GM21381 (cell line): ENCODE measurements around the gene GPR107.

Experiments
- ATAC-seq: cut with Tn5 transposase; IDR thresholded peaks from one replicate; pipeline ENCODE4 v1.9.1; 2021; ENCODE audit warnings: mild to moderate bottlenecking, moderate library complexity; ENCODE audit not compliant: unreplicated experiment

The GPR107 gene

DNA sequence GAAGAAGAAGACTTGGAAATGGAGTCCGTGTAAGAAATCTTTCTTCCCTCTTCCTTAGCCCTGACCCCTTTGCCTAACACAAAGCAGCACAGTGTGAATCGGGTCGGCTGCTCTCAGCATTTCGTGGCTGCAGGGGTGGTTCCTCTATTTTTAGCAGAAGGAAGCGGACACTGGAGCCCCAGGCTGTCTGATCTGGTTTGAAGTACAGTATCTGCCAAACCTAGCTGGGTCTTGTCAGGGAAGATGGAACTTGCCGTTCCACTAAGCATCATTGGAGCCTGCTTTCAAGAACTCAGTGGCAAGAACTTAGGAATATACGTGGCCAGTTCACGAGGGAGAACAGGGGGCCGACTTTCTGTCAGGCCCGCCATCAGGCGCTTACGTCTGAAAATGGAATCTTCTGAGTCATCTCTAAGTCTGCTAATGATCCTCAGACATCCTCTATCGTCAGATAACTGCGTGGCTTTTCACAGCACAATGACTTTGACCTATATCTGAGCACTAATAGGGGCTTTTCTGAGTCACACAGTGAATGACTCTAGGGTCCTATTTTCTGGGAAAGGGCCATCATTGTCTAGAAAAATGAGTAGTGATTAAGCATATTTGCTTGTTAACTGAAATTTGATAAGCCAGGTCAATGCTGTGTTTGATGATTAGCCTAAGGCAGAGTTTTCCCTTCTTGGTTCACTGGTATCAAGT, 75.2 kb downstream of the GPR107 start:
- ATAC-seq: peak; percentile 63

DNA sequence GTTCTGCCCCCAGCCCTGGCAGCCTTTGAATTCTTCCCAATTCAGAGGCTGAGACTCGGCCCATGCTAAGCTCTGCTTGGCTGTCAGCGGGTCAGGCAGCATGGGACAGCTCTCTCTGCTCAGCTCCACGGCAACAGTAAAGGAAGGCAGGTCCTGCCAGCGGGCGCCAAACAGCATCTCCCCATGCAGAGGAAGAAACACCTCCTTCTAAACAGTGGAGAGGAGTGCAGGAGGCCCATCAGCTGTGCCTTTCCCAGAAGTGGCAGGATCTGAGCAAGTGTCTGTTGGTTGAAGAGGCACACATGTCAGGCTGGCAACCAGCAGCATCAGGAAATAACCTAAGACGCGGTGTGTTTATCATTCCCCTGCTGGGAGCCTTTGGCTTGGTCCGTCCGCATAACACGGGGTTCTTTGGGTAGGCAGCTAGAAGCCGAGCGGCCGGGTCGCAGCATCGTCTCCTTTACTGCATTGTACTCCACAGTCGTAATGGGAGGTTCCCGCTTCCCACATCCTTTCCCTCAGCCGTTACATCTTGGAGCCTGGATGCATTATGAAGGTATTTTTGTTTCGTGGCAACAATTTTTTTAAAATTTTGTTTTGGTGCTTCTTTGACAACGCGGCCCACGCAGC, 75.8 kb downstream of the GPR107 start:
- ATAC-seq: no peak

DNA sequence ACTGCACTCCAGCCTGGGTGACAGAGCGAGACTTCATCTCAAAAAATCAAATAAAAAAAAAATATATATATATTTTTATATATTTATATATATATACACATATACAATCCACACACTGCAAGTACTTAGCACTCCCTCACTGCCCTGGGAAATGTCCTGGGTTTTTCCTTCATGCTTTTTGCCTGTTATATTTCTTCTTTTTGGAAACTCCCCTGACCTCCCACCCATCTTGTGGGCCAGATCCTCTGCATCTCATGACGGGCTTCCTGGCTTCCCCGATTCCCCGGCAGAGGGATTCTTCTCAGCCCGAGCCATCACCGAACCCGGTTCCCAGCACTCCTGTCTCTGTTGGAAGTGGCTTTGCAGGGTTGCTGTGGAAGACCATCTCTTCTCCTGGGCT, 79.0 kb downstream of the GPR107 start:
- no peak for ATAC-seq

DNA sequence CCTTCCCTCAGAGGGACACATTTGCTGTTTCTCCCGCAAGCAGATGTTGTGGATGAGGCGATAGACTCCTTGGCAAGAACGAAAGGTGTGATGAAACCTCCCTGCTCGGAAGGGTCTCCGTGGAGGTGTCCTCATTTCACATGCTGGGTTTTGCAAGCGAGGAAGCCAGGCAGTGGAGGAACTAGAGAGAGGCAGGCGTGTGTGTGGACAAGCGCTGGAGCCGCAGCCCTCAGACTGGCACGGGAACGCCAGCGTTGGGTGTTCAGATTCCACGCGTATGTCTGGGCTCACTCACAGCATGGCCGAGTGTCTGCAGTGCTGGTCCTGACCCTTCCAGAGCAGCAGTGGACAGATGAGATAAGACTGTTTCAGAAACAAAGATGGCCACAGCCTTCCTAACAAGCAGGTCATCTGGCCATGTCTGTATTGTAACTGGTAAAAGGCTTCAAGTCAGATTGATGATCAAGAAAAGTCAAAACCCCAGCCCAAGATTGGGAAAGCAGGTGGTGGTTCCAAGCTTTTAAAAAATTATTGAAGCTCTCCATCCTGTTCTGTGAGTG, 83.5 kb downstream of the GPR107 start:
- no peak for ATAC-seq

DNA sequence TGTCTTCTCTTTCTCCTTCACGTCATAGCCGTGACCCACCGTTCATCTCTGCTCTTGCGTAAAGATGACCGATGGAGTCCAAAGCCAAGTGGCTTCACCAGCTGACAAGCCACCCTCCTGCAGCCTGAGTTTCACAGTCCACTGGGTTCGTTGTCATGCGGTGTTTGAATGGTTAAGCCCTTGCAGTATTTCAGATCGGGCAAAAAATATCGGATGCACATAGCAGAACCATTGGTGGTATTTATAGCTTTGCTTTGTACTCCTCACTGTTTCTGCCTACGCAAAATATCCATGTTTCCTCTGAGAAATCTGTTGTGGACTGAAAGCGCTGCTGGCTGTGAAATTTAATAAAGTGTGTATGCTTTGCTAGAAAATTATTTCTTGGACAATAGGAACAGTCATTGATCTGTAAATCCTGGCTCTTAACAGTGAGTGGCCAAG, 84.0 kb downstream of the GPR107 start:
- no peak for ATAC-seq

DNA sequence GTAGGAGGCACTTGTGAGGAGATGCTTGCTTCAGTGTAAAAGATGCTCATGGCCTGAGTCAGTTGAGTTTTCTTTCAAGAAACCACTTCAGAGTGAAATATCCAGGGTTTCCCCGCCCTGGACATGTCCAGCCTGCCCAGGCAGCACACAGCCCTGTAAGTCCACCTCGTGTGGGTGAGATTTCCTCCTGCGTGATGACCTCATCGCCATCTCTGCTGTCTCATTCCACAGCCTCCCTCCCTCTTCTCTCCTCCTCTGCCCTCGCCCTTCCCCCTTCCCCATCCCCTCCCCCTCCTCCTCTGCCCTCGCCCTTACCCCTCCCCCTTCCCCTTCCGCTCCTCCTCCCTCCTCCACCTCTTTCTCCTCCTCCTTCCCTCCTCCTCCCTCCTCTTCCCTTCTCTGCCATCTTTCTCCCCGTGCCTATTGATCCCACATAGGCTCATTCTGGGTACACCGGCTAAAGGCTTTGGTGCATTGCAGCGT, 84.5 kb downstream of the GPR107 start:
- ATAC-seq: no peak

DNA sequence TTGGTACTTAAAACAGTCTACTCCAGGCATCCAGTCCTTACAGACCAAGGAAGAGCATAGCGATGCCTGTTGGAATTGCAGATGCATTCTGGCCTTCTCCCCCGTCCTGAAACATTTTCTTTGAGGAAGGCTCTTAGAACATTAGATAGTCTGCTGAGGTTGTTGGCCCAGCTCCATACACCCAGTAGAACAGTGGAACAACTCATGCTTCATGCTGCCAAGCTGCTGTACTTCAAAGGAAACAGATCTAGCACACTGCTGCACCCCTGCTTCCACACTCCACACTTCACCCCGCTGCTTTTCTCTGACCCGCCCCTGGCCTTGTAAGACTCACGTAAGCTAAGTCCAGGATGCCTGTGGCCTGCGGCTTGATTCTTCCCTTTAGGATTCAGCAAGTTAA, 85.1 kb downstream of the GPR107 start:
- ATAC-seq: no peak

DNA sequence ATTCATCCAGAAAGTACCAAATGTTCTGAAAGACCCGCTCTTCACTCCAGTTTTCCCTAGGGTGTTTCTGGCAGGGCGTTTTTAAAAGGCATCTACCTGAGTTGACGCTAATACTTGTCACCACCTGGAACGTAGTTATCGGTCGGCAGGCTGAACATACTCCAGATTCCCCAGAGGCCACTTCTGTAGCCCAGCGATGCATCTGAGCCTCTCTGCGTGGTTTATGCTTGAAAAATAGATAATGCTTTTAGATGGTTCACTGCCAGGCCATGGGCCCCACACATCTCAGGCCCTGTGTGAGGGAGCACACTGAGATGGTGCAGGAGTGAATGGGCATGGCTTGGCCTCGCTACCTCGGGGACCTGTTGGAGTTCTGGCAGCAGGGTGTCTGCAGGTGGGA, 85.5 kb downstream of the GPR107 start:
- no peak for ATAC-seq

DNA sequence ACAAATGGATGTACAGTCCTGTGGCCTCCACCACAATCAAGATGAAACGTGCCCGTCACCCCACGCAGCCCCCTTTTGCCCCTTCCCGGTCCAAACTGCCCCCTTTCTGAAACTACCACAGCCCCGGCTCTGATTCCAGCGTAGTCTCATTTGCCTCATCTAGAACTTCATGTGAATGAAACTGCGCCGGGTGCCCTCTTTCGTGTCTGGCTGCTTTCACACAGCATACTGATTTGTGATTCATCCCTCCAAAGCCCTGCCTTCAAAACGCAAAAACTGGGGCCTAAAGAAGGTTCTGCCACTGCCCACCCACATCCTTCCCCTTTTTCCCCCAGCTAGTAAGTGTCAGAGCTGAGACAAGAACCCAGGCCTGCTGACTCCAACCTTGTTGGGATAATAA, 87.0 kb downstream of the GPR107 start:
- no peak for ATAC-seq

DNA sequence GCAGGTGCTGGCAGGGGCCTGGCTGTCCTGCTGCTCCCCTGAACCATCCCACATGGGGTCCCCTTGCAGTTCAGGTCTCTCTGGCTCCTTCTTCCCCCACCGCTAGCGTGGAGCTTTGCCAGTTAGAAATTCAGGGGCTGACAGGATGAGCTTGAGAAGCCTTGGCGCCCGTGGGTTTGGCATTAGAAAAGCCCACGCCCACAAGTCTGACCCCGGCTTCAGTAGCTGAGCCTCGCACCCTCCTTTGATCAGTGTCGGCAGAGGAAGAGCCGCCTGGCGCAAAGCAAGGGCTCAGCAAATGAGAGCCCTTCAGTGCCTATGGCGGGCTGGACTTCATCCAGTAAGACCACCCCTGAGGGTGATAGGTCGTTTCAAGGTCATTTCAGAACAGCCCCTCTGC, 88.3 kb downstream of the GPR107 start:
- ATAC-seq: no peak

DNA sequence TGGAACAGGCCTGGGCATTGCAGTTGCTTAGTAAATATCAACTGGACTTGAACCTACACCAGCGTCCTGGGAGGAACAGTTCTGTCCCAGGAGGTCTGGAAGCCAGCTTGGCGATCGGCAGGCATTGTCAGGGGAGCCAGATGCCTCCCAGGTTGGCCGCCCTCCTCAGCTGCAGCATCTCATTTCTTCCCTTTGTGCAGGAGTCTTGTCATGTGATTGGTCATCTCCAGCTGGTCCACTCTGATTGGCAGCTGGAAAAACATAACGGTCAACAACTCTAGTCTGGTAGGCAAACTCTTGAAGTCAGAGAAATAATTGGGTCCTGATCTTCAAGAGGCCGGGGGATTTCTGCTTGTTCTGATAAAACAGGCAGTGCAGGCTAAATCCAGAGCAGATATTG, 88.9 kb downstream of the GPR107 start:
- ATAC-seq: no peak

DNA sequence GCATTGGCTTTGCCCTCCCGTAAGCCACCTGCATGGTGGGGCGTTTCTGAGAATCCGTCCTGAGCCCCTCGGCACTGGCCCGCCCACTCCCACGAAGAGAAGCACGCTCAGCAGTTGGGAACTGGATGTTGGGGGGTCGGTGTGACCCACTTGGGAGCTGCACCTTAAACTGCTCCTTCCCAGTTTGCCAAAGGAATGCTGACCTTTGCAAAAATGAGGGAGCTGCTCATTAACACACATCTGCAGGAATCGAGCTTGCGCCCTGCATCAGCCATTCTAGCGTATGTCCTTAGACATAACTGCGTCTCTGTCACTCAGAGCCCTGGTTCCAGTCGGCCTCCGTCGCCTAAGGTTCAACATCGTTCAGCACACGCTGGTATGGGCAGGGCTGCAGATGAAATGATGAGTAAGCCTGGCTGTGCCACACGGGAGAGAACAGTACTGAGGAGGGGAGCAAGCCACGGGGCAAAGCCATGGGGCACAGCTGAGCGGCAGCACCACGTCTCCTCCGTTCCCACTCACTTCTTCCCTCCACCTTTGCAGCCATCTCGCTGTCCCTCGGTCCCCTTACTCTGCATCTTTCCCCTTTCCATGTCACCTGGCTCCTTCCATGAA, 89.7 kb downstream of the GPR107 start:
- ATAC-seq: no peak

DNA sequence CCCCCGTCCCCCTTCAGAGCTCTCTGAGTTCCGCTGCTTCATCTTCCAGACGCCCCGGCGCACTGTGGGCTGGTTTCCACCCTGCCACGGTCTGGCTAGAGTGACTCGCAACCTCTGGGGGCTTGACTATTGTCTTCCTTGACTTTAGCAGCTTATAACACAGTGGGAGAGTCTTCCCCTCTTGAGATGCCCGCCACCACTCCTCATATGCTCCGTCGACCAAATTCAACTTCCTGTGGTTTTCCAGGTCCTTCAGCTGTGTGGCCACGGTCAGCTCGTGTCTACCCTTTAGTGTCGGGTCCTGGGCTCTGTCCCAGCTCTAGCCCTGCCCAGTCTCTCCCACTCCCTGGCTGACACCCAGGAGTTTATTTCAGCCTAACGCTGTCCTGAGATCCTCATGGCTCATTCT, 90.3 kb downstream of the GPR107 start:
- no peak for ATAC-seq

DNA sequence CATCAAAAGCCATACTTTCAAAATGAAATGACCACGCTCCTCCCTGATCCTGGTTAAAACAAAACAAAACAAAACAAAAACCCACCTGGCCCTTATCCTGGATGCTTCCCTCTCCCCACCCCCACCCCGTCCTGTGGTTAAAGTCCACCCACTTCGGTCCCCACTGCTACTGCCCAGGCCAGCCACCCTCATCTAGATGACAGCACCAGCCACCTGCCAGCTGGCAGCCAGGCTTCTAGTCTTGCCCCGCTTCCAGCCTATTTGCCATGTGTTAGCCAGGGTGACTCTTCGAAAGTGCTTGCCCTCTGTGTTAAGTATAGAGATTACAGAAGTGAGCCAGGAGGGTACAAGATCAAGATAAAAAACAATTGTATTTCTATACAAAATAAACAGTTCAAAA, 91.0 kb downstream of the GPR107 start:
- no peak for ATAC-seq

DNA sequence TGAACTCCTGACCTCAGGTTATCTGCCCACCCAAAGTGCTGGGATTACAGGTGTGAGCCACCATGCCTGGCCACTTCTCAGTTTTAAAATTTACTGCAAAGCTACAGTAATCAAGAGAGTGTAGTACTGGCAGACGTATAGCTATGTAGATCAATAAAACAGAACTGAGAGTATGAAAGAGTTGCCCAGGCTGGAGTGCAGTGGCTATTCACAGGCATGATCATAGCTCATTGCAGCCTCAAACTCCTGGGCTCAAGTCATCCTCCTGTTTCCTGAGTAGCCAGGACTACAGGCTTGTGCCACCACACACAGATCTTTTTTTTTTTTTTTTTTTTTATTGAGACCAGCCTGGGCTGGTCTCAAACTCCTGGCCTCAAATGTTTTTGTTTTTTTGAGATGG, 92.0 kb downstream of the GPR107 start:
- ATAC-seq: no peak

DNA sequence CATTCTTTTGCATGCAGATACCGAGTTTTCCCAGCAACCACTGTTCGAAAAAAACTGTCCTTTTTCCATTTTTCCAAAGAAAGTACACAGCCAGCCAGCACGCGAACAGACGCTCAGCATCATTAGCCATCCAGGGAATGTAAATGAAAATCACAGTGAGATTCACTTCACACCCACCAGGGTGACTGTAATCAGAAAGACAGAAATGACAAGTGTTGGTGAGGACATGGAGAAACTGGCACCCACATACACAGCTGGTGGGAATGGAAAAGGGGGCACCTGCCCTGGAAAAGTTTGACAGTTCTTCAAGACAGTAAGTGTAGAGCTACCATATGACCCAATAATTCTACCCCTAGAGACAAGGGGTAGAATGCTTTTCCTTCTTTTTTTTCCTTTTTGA, 93.5 kb downstream of the GPR107 start:
- ATAC-seq: no peak

DNA sequence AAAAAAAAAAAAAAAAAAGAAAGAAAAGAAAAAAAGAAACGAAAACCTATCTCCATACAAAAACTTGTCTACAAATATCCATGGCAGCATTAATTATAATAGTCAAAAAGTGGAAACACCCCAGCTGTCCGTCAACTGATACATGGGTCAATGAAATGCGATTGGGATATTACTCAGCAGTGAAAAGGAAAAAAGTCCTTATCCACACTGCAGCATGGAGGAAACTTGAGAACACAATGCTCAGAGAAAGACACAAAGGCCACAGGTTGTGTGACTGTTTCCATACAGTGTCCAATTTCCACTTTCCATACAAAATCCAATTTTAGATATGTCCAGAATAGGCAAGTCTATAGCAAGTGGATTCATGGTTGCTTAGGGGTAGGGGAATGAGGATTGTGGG, 94.2 kb downstream of the GPR107 start:
- no peak for ATAC-seq

DNA sequence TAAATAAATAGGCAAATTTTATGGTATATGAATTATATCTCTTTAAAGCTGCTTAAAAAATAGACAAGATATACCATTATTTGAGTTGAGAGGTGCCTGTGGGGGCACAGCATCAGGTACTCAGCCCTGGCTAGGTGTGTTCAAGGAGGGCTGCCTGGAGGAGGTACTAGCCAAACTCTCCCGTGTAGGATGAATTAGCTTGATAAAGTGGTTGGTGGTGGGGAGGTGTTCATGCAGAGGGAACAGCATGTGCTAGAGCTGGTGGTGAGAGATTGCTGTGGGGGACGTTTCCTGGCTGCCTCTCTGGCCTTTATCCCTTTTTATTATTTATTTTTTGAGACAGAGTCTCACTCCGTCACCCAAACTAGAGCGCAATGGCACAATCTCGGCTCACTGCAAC, 95.3 kb downstream of the GPR107 start:
- ATAC-seq: no peak

DNA sequence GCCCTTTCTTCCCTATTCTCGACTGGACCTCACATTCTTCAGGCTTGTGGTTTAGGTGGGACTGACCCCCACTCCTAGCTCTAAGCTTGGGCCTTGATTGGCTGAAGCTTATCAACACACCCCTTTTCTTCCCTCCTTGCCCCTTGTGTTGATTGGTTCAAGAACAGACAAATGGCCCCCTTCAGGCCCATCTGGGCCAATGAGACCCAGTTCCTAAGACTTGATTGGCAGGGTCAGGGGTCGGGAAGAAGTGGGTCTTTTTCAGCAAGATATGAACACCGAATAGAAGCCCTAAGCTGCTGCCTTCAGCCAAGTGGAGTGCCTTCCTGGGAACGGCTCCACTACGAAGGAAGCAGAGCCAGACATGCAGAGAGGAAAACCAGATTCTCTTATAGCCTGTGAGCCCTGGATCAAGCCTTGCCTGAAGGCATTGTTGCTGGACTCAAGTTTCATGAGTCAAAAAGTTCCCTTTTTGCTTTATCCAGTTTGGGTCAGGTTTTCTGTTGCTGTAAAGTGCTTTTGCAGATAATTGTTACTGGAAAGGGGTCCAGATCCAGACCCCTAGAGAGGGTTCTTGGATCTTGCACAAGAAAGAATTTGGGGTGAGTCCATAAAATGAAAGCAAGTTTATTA, 96.1 kb downstream of the GPR107 start:
- ATAC-seq: no peak

DNA sequence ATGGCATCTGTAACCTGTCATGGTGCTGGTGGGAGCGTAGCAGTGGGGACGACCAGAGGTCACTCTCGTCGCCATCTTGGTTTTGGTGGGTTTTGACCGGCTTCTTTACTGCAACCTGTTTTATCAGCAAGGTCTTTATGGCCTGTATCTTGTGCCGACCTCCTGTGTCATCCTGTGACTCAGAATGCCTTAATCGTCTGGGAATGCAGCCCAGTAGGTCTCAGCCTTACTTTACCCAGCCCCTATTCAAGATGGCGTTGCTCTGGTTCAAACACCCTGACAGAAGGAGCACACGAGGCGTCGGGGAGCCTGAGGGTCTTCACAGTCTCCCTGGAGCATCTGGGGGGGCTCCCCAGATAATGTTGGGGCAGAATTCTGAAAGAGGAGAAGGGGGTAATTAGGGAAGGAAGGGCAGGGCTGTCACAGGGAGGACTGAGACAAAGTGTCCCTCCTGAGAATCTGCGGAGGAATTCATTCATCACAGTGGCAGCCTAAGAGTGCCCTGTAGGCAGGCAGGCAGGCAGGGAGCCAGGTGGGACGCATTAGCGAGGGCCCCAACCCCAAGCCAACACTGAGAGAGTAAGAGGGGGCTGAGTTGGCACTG, 97.2 kb downstream of the GPR107 start:
- no peak for ATAC-seq

DNA sequence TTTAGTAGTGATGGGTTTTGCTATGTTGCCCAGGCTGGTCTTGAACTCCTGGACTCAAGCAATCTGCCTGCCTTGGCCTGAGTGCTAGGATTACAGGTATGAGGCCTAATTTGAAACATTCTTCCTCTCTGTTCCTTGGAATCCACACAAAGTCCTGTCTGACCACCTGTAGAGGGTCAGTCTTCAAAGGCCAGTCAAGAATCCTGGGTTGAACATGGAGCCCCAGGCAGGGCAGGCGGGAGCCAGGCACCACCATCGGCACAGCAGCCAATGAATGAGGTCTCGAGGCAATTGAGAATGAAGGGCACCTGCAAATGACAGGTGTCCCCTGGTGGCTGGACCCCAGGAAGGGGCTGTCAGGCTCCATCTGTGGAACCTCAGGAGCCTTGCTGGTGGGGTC, 101.1 kb downstream of the GPR107 start:
- ATAC-seq: no peak
